ENCODE measurements around the gene CD244.
"Not testable (repeated sequence)": the region's sequence is repeated elsewhere in the genome, so short reads cannot be mapped to it uniquely, and the experiment has no call there.

DNA sequence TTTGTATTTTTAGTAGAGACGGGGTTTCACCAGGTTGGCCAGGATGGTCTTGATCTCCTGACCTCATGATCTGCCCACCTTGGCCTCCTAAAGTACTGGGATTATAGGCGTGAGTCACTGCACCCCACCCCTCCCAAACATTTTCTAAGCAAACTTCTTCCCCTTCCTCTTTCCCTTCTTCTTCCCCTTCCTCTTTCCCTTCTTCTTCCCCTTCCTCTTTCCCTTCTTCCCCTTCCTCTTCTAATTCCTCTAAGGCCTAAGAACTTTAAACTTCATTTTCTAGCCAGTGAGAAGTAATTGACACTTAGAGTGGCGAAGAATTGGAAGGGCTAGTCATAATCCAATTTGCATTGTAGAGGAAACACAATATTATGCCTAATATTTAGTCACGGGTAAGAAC is 12.9 kb upstream of the CD244 start:
- TF ChIP-seq, protein P1, sequence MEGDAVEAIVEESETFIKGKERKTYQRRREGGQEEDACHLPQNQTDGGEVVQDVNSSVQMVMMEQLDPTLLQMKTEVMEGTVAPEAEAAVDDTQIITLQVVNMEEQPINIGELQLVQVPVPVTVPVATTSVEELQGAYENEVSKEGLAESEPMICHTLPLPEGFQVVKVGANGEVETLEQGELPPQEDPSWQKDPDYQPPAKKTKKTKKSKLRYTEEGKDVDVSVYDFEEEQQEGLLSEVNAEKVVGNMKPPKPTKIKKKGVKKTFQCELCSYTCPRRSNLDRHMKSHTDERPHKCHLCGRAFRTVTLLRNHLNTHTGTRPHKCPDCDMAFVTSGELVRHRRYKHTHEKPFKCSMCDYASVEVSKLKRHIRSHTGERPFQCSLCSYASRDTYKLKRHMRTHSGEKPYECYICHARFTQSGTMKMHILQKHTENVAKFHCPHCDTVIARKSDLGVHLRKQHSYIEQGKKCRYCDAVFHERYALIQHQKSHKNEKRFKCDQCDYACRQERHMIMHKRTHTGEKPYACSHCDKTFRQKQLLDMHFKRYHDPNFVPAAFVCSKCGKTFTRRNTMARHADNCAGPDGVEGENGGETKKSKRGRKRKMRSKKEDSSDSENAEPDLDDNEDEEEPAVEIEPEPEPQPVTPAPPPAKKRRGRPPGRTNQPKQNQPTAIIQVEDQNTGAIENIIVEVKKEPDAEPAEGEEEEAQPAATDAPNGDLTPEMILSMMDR (conservative IDR thresholded peaks at IDR 0.05 in 1 of 2, IDR thresholded peaks at IDR 0.05 in 1 of 2; ENCODE audit: extremely low read depth in 1 of 2, insufficient read depth in 1 of 2, low read depth in 1 of 2, low read length in 2 of 2), result not testable (repeated sequence)
- not testable (repeated sequence) for TF ChIP-seq EZH2 (IDR thresholded peaks at IDR 0.05; ENCODE audit: borderline replicate concordance, low read length)
